ENCODE results near the gene PSD4. TPM values are rescaled to one million over a fixed set of nuclear protein-coding genes. Genes with fewer than 3 reads are reported as not detected.

Gene PSD4
- total and polyA plus RNA-seq, 10 of the 15 experiments (the other 5 are each of a cell fraction or from before 2014, with no cell fraction given) = 0.68 to 114 (median 35.1) TPM

DNA sequence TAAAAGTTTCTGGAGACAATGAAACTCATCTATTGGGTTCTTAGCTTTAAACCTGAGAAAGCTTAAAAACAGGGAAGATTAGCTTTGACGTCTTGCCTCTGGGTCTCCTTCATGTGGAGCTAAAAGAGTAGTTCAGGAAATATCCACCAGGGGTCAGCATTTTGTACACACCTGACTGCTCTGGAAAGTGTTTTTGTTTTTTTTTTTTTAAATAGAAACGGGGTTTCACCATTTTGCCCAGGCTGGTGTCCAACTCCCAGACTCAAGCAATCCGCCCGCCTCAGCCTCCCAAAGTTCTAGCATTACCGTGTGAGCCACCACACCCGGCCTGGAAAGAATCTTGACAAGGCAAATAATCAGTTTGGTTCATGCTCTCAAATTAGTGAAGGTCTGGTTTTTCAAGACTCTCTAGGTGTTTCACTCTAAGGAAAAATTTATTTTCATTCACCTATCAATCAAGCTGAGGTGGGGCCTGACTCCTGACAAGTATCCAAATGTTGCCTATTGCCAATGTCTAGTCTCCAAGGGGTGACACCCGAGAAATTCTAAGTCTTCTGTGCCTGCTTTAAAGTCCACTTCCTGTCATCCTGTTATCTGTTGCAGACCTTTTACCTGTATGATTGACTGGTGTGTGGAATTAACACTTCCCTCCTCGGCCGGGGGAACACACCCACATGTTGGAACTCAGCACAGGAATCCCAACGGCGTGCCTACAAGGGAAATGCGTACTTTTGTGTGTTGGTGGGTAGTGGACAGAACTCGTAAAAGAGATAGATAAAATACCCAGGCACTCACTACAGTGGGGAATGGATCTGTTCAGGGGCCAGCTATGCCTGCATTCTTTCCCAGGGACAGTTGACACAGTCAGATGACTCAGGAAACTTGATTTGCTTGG is 35.1 kb upstream of the PSD4 start (continued):
- TF ChIP-seq, protein P1, sequence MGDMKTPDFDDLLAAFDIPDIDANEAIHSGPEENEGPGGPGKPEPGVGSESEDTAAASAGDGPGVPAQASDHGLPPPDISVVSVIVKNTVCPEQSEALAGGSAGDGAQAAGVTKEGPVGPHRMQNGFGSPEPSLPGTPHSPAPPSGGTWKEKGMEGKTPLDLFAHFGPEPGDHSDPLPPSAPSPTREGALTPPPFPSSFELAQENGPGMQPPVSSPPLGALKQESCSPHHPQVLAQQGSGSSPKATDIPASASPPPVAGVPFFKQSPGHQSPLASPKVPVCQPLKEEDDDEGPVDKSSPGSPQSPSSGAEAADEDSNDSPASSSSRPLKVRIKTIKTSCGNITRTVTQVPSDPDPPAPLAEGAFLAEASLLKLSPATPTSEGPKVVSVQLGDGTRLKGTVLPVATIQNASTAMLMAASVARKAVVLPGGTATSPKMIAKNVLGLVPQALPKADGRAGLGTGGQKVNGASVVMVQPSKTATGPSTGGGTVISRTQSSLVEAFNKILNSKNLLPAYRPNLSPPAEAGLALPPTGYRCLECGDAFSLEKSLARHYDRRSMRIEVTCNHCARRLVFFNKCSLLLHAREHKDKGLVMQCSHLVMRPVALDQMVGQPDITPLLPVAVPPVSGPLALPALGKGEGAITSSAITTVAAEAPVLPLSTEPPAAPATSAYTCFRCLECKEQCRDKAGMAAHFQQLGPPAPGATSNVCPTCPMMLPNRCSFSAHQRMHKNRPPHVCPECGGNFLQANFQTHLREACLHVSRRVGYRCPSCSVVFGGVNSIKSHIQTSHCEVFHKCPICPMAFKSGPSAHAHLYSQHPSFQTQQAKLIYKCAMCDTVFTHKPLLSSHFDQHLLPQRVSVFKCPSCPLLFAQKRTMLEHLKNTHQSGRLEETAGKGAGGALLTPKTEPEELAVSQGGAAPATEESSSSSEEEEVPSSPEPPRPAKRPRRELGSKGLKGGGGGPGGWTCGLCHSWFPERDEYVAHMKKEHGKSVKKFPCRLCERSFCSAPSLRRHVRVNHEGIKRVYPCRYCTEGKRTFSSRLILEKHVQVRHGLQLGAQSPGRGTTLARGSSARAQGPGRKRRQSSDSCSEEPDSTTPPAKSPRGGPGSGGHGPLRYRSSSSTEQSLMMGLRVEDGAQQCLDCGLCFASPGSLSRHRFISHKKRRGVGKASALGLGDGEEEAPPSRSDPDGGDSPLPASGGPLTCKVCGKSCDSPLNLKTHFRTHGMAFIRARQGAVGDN (IDR thresholded peaks at IDR 0.05) = no peak
- TF ChIP-seq STAT3 (IDR thresholded peaks at IDR 0.05; ENCODE audit: low read depth, low read length) (no peak), BACH1 (IDR thresholded peaks at IDR 0.05; ENCODE audit: borderline replicate concordance) (no peak), POLR2AphosphoS5 (IDR thresholded peaks at IDR 0.05; ENCODE audit: low read length) (no peak), ZNF384 (IDR thresholded peaks at IDR 0.05; ENCODE audit: borderline replicate concordance, low read depth, low read length) (peak; percentile 98), MYC (IDR thresholded peaks at IDR 0.05; ENCODE audit: insufficient read depth, insufficient read length, insufficient replicate concordance, low read length, severe bottlenecking) (no peak), ZZZ3 (IDR thresholded peaks at IDR 0.05; ENCODE audit: control insufficient read depth, insufficient read length, low read depth) (no peak), NFXL1 (IDR thresholded peaks at IDR 0.05; ENCODE audit: borderline replicate concordance) (no peak), ZNF207 (IDR thresholded peaks at IDR 0.05; ENCODE audit: borderline replicate concordance) (no peak), NR2C2 (IDR thresholded peaks at IDR 0.05; ENCODE audit: borderline replicate concordance, control insufficient read depth, insufficient read length, low read depth) (no peak), IKZF2 (IDR thresholded peaks at IDR 0.05) (no peak), MXI1 (IDR thresholded peaks at IDR 0.05; ENCODE audit: low read depth, low read length) (no peak)
- TF ChIP-seq, protein P2, sequence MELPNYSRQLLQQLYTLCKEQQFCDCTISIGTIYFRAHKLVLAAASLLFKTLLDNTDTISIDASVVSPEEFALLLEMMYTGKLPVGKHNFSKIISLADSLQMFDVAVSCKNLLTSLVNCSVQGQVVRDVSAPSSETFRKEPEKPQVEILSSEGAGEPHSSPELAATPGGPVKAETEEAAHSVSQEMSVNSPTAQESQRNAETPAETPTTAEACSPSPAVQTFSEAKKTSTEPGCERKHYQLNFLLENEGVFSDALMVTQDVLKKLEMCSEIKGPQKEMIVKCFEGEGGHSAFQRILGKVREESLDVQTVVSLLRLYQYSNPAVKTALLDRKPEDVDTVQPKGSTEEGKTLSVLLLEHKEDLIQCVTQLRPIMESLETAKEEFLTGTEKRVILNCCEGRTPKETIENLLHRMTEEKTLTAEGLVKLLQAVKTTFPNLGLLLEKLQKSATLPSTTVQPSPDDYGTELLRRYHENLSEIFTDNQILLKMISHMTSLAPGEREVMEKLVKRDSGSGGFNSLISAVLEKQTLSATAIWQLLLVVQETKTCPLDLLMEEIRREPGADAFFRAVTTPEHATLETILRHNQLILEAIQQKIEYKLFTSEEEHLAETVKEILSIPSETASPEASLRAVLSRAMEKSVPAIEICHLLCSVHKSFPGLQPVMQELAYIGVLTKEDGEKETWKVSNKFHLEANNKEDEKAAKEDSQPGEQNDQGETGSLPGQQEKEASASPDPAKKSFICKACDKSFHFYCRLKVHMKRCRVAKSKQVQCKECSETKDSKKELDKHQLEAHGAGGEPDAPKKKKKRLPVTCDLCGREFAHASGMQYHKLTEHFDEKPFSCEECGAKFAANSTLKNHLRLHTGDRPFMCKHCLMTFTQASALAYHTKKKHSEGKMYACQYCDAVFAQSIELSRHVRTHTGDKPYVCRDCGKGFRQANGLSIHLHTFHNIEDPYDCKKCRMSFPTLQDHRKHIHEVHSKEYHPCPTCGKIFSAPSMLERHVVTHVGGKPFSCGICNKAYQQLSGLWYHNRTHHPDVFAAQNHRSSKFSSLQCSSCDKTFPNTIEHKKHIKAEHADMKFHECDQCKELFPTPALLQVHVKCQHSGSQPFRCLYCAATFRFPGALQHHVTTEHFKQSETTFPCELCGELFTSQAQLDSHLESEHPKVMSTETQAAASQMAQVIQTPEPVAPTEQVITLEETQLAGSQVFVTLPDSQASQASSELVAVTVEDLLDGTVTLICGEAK (IDR thresholded peaks at IDR 0.05; ENCODE audit: borderline replicate concordance) = no peak
- TF ChIP-seq, protein P3, sequence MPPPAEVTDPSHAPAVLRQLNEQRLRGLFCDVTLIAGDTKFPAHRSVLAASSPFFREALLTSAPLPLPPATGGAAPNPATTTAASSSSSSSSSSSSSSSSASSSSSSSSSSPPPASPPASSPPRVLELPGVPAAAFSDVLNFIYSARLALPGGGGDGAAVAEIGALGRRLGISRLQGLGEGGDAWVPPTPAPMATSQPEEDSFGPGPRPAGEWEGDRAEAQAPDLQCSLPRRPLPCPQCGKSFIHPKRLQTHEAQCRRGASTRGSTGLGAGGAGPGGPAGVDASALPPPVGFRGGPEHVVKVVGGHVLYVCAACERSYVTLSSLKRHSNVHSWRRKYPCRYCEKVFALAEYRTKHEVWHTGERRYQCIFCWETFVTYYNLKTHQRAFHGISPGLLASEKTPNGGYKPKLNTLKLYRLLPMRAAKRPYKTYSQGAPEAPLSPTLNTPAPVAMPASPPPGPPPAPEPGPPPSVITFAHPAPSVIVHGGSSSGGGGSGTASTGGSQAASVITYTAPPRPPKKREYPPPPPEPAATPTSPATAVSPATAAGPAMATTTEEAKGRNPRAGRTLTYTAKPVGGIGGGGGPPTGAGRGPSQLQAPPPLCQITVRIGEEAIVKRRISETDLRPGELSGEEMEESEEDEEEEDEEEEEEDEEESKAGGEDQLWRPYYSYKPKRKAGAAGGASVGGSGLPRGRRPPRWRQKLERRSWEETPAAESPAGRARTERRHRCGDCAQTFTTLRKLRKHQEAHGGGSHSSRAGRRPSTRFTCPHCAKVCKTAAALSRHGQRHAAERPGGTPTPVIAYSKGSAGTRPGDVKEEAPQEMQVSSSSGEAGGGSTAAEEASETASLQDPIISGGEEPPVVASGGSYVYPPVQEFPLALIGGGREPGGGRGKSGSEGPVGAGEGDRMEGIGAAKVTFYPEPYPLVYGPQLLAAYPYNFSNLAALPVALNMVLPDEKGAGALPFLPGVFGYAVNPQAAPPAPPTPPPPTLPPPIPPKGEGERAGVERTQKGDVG (CRISPR knock-in tag; IDR thresholded peaks at IDR 0.05) = no peak

Measured in GM12878 (cell line).